HG02678 (cell line): ENCODE measurements around the gene RELCH.

Experiments
- ATAC-seq: cut with Tn5 transposase; IDR thresholded peaks from one replicate; pipeline ENCODE4 v1.9.1; 2021; ENCODE audit warnings: mild to moderate bottlenecking, moderate library complexity; ENCODE audit not compliant: unreplicated experiment

RELCH gene

GRCh38 chr18:62318228-62319180, 131.4 kb downstream of the RELCH start:
- no peak for ATAC-seq

- ATAC-seq: no peak
These were observed 134.1 kb downstream of the RELCH start for GRCh38 chr18:62321201-62321600.

GRCh38 chr18:62323483-62324180, 136.6 kb downstream of the RELCH start:
- ATAC-seq: no peak

- ATAC-seq: no peak
These were observed 137.2 kb downstream of the RELCH start for GRCh38 chr18:62324181-62324828.

GRCh38 chr18:62324917-62325805, 138.1 kb downstream of the RELCH start, which contains the start of gene TNFRSF11A:
Gene TNFRSF11A (plus strand): TSS chr18:62325310. CDS start chr18:62325353, 43 bp downstream.
- peak; percentile 63 for ATAC-seq

- no peak for ATAC-seq
These were observed 139.0 kb downstream of the RELCH start for GRCh38 chr18:62325806-62326645.

GRCh38 chr18:62326646-62327348, 139.7 kb downstream of the RELCH start:
- ATAC-seq: no peak

- ATAC-seq: no peak
These were observed 140.9 kb downstream of the RELCH start for GRCh38 chr18:62327977-62328376.

GRCh38 chr18:62328586-62329525, 141.8 kb downstream of the RELCH start:
- ATAC-seq: no peak

- peak; percentile 36 for ATAC-seq
These were observed 142.8 kb downstream of the RELCH start for GRCh38 chr18:62329691-62330454.

- no peak for ATAC-seq
These were observed 143.6 kb downstream of the RELCH start for GRCh38 chr18:62330650-62331049.

GRCh38 chr18:62331581-62332356, 144.7 kb downstream of the RELCH start:
- peak; percentile 45 for ATAC-seq

GRCh38 chr18:62332431-62332830, 145.4 kb downstream of the RELCH start:
- ATAC-seq: no peak

- no peak for ATAC-seq
These were observed 146.1 kb downstream of the RELCH start for GRCh38 chr18:62332964-62333695.

GRCh38 chr18:62334120-62334519, 147.1 kb downstream of the RELCH start:
- ATAC-seq: no peak

GRCh38 chr18:62335494-62335893, 148.4 kb downstream of the RELCH start:
- no peak for ATAC-seq
